Smooth muscle cell (in vitro differentiated cells): ENCODE data around the gene CSNK1G2. TPM values are rescaled to one million over a fixed set of nuclear protein-coding genes. Genes with fewer than 3 reads are reported as not detected.

Experiments
- DNase-seq: peaks from one replicate; lab custom pipeline; 2025; ENCODE audit not compliant: unreplicated experiment; lab: John Stamatoyannopoulos, UW
- H2AFZ ChIP-seq: fragments of 200-600 bp; sonication (generic); 2 replicates; pipeline ENCODE4 v1.6.0; 2016; ENCODE audit warnings: antibody characterized with exemption, low read depth, mild to moderate bottlenecking
- H3F3A ChIP-seq: fragments of 200-600 bp; sonication (generic); 2 replicates; pipeline ENCODE4 v1.6.0; 2017; ENCODE audit warnings: antibody characterized with exemption, low read depth
- H3K27ac ChIP-seq: fragments of 200-600 bp; sonication (generic); 2 replicates; pipeline ENCODE4 v1.5.1; 2016; ENCODE audit warnings: low read depth, mild to moderate bottlenecking
- H3K27me3 ChIP-seq: fragments of 200-600 bp; sonication (generic); 2 replicates; pipeline ENCODE4 v1.6.1; 2016; ENCODE audit warnings: low read depth, mild to moderate bottlenecking
- H3K36me3 ChIP-seq: fragments of 200-600 bp; sonication (generic); 2 replicates; pipeline ENCODE4 v1.5.1; 2016; ENCODE audit warnings: low read depth
- H3K4me1 ChIP-seq: fragments of 200-600 bp; sonication (generic); 2 replicates; pipeline ENCODE4 v1.5.1; 2016; ENCODE audit warnings: low read depth
- H3K4me2 ChIP-seq: fragments of 200-600 bp; sonication (generic); 2 replicates; pipeline ENCODE4 v1.6.0; 2016; ENCODE audit warnings: mild to moderate bottlenecking
- H3K4me3 ChIP-seq: fragments of 200-600 bp; sonication (generic); 2 replicates; pipeline ENCODE4 v1.5.1; 2016; ENCODE audit warnings: mild to moderate bottlenecking
- H3K79me2 ChIP-seq: fragments of 200-600 bp; sonication (generic); 2 replicates; pipeline ENCODE4 v1.6.0; 2016; ENCODE audit warnings: low read depth, mild to moderate bottlenecking
- H3K9ac ChIP-seq: fragments of 200-600 bp; sonication (generic); 2 replicates; pipeline ENCODE4 v1.6.0; 2016; ENCODE audit warnings: low read depth
- H3K9me3 ChIP-seq: fragments of 200-600 bp; sonication (generic); replicated peaks from 2 replicates; pipeline ENCODE4 v1.5.1; 2016; ENCODE audit warnings: low read depth
- H4K20me1 ChIP-seq: fragments of 200-600 bp; sonication (generic); 2 replicates; pipeline ENCODE4 v1.6.0; 2016; ENCODE audit warnings: low read depth
- CTCF ChIP-seq: fragments of 200-600 bp; sonication (generic); IDR thresholded peaks from 2 replicates; pipeline ENCODE4 v1.5.1; 2017; ENCODE audit warnings: borderline replicate concordance, mild to moderate bottlenecking, antibody characterized with exemption; ENCODE audit not compliant: insufficient read depth, poor library complexity, severe bottlenecking
- WGBS: methylation state at CpG from one replicate; pipeline ENCODE4 v1.1.7; 2016; ENCODE audit warnings: low lambda C conversion rate; 5-methylcytosine and 5-hydroxymethylcytosine counted together
- polyA plus RNA-seq: library from polyadenylated mRNA; unstranded; fragments of >200 nt; fragmentation: Nextera tagmentation; extraction: Ambion mirVana; gene quantifications from 2 replicates; pipeline ENCODE4 v1.2.1, GENCODE V29; 2016
- total RNA-seq: library from RNA; depleted of rRNA; stranded (reverse); fragments of >200 nt; gene quantifications from 2 replicates; pipeline ENCODE4 v1.2.3, GENCODE V29; 2014

CSNK1G2 gene
- total and polyA plus RNA-seq, 2 experiments from 2014 or later = 53.5 to 74.9 TPM

- Histone ChIP-seq H3K9me3 (no peaks in the 10 kb centered on the region), H3K4me3 (no peak overlapping the region), H3K27me3 (no peaks in the 10 kb centered on the region), H2AFZ (no peak overlapping the region), H3K79me2 (peaks cover 11% of the 10 kb centered on the region), H4K20me1 (peaks cover 53% of the 10 kb centered on the region), H3K4me2 (no peak overlapping the region), H3K4me1 (no peaks in the 10 kb centered on the region), H3K27ac (no peak overlapping the region), H3K9ac (no peak overlapping the region), H3F3A (no peaks in the 10 kb centered on the region), H3K36me3 (no peaks in the 10 kb centered on the region)
- WGBS = 97% methylated on average over 15 of the region's 17 CpGs
- no peak for TF ChIP-seq CTCF
- no peak for DNase-seq
Observed at GRCh38 chr19:1917146-1917545, 23.8 kb upstream of the CSNK1G2 start.

- no peak overlapping the region for H2AFZ ChIP-seq
- no peak for DNase-seq
- H3K9me3 ChIP-seq = no peaks in the 10 kb centered on the region
- H3K4me1 ChIP-seq = no peaks in the 10 kb centered on the region
- no peak overlapping the region for H3K9ac ChIP-seq
- peaks cover 11% of the 10 kb centered on the region for H3K79me2 ChIP-seq
- TF ChIP-seq CTCF = no peak
- H4K20me1 ChIP-seq = peaks cover 47% of the 10 kb centered on the region
- no peak overlapping the region for H3K4me3 ChIP-seq
- H3K4me2 ChIP-seq = no peak overlapping the region
- no peaks in the 10 kb centered on the region for H3F3A ChIP-seq
- H3K27ac ChIP-seq = no peak overlapping the region
- no peaks in the 10 kb centered on the region for H3K27me3 ChIP-seq
- no peaks in the 10 kb centered on the region for H3K36me3 ChIP-seq
- 96% methylated on average over 22 of the region's 25 CpGs for WGBS
Observed at GRCh38 chr19:1917926-1918325, 23.0 kb upstream of the CSNK1G2 start.

- no peaks in the 10 kb centered on the region for H3K36me3 ChIP-seq
- H3K79me2 ChIP-seq = peaks cover 2% of the 10 kb centered on the region
- H2AFZ ChIP-seq = no peak overlapping the region
- no peak overlapping the region for H3K27ac ChIP-seq
- H3K9ac ChIP-seq = no peak overlapping the region
- no peaks in the 10 kb centered on the region for H3K9me3 ChIP-seq
- no peaks in the 10 kb centered on the region for H3F3A ChIP-seq
- WGBS = 98% methylated on average over 28 of the region's 28 CpGs
- H3K27me3 ChIP-seq = no peaks in the 10 kb centered on the region
- DNase-seq = no peak
- no peak overlapping the region for H3K4me2 ChIP-seq
- no peaks in the 10 kb centered on the region for H3K4me1 ChIP-seq
- H3K4me3 ChIP-seq = no peak overlapping the region
- TF ChIP-seq CTCF = no peak
- peaks cover 36% of the 10 kb centered on the region for H4K20me1 ChIP-seq
Observed at GRCh38 chr19:1918975-1919374, 22.0 kb upstream of the CSNK1G2 start.

GRCh38 chr19:1920644-1921043 lies 20.3 kb upstream of the CSNK1G2 start:
- H4K20me1 ChIP-seq = peaks cover 21% of the 10 kb centered on the region
- H3K36me3 ChIP-seq = no peaks in the 10 kb centered on the region
- no peaks in the 10 kb centered on the region for H3K4me1 ChIP-seq
- H3K79me2 ChIP-seq = no peaks in the 10 kb centered on the region
- no peak overlapping the region for H2AFZ ChIP-seq
- H3K27ac ChIP-seq = no peak overlapping the region
- no peak for DNase-seq
- H3K9me3 ChIP-seq = no peaks in the 10 kb centered on the region
- WGBS = 98% methylated on average over 19 of the region's 19 CpGs
- no peaks in the 10 kb centered on the region for H3K27me3 ChIP-seq
- H3K4me3 ChIP-seq = no peak overlapping the region
- no peak for TF ChIP-seq CTCF
- no peaks in the 10 kb centered on the region for H3F3A ChIP-seq
- no peak overlapping the region for H3K9ac ChIP-seq
- no peak overlapping the region for H3K4me2 ChIP-seq
